Islet of Langerhans (tissue), 1 donor: ENCODE results near the gene SNURF.
"Not testable (repeated sequence)": the region's sequence is repeated elsewhere in the genome, so short reads cannot be mapped to it uniquely, and the experiment has no call there.

Source experiments
- FAIRE-seq: peaks from one replicate; lab custom pipeline; 2011; peaks lifted over from hg19 to GRCh38; lab: Jason Lieb, UNC

Gene SNURF

GRCh38 chr15:24954783-24955530, at the start of gene SNURF, which contains the start of gene SNRPN:
Gene SNURF (plus strand): TSS chr15:24954987. CDS start chr15:24955049, 62 bp downstream.
Gene SNRPN (plus strand): TSS chr15:24954987. CDS start chr15:24974454, 19,467 bp downstream.
- FAIRE-seq = no peak

- FAIRE-seq = no peak
Observed at GRCh38 chr15:24916305-24917009, 38.3 kb upstream of the SNURF start.

- FAIRE-seq = no peak
Observed at GRCh38 chr15:24917431-24917830, 37.4 kb upstream of the SNURF start.

- no peak for FAIRE-seq
Observed at GRCh38 chr15:24919446-24919845, 35.3 kb upstream of the SNURF start.

GRCh38 chr15:24922781-24923180, 32.0 kb upstream of the SNURF start:
- FAIRE-seq = not testable (repeated sequence)

GRCh38 chr15:24924153-24924552, 30.6 kb upstream of the SNURF start:
- FAIRE-seq = no peak

GRCh38 chr15:24924621-24925020, 30.2 kb upstream of the SNURF start:
- FAIRE-seq = no peak

GRCh38 chr15:24931874-24932732, 22.7 kb upstream of the SNURF start:
- not testable (repeated sequence) for FAIRE-seq

GRCh38 chr15:24933716-24934115, 21.1 kb upstream of the SNURF start:
- FAIRE-seq = no peak

- FAIRE-seq = not testable (repeated sequence)
Observed at GRCh38 chr15:24938224-24938623, 16.6 kb upstream of the SNURF start.

GRCh38 chr15:24940236-24940635, 14.6 kb upstream of the SNURF start:
- no peak for FAIRE-seq

- FAIRE-seq = no peak
Observed at GRCh38 chr15:24943361-24943760, 11.4 kb upstream of the SNURF start.

- no peak for FAIRE-seq
Observed at GRCh38 chr15:24944954-24945353, 9.8 kb upstream of the SNURF start.

GRCh38 chr15:24945711-24946110, 9.1 kb upstream of the SNURF start:
- FAIRE-seq = no peak

GRCh38 chr15:24948495-24948894, 6.3 kb upstream of the SNURF start:
- FAIRE-seq = no peak

- no peak for FAIRE-seq
Observed at GRCh38 chr15:24955531-24955921, 739 bp downstream of the SNURF start.

GRCh38 chr15:24956111-24956838, 1.5 kb downstream of the SNURF start:
- FAIRE-seq = no peak

GRCh38 chr15:24957691-24958090, 2.9 kb downstream of the SNURF start:
- FAIRE-seq = no peak

GRCh38 chr15:24961967-24962366, 7.2 kb downstream of the SNURF start:
- no peak for FAIRE-seq

- no peak for FAIRE-seq
Observed at GRCh38 chr15:24962880-24963279, 8.1 kb downstream of the SNURF start.

- no peak for FAIRE-seq
Observed at GRCh38 chr15:24966364-24967103, 11.7 kb downstream of the SNURF start.
